Mucosa of descending colon (tissue), 3 donors: ENCODE measurements around the gene PAFAH1B2. TPM values are rescaled to one million over a fixed set of nuclear protein-coding genes. Genes with fewer than 3 reads are reported as not detected.
"Not testable (repeated sequence)": the region's sequence is repeated elsewhere in the genome, so short reads cannot be mapped to it uniquely, and the experiment has no call there.

Source experiments
- ATAC-seq: fragments of 200-7000 bp; cut with Tn5 transposase; one replicate; pipeline ENCODE4 v1.9.1; 2020; ENCODE audit warnings: mild to moderate bottlenecking, moderate library complexity
- DNase-seq, 3 donors: peaks; one replicate each; pipeline ENCODE4 v3.0.0-alpha.2; 2020
- H3K36me3 ChIP-seq: fragments of 200-600 bp; one replicate; pipeline ENCODE4 v1.8.0; 2021; ENCODE audit warnings: low read depth, mild to moderate bottlenecking
- H3K4me1 ChIP-seq: fragments of 200-600 bp; one replicate; pipeline ENCODE4 v1.8.0; 2021; ENCODE audit warnings: low read depth, mild to moderate bottlenecking
- H3K4me3 ChIP-seq: fragments of 200-600 bp; one replicate; pipeline ENCODE4 v1.8.0; 2021; ENCODE audit warnings: mild to moderate bottlenecking
- H3K9me3 ChIP-seq: fragments of 200-600 bp; one replicate; pipeline ENCODE4 v1.8.0; 2021; ENCODE audit warnings: mild to moderate bottlenecking
- CTCF ChIP-seq: fragments of 200-600 bp; IDR thresholded peaks from one replicate; pipeline ENCODE4 v1.8.0; 2022; ENCODE audit warnings: antibody characterized with exemption, mild to moderate bottlenecking
- intact Hi-C, 2 donors: fragments of 100-400 bp; cut with DNase I in 1 of 2; cut with micrococcal nuclease in 1 of 2; formaldehyde crosslinking; loops; one replicate each; pipeline versions ENCODE4 v1.11.0 to v1.11.1; 2022; cut with DNase I, micrococcal nuclease
- total RNA-seq, 3 donors: library from RNA; stranded (reverse); fragmentation: NEBNext Ultra II Directional in 2 of 3; extraction: Animal tissue kit (Norgen Biotek cat#: 25700) in 2 of 3; gene quantifications; one replicate each; pipeline versions ENCODE4 v1.2.1 to v1.2.4, GENCODE V29; 2021 to 2023
- donor health status: DM: no; HTN: no; CAD: no; lungs with moderate emphysema.
- donor health status: DM: no; HTN: no; CAD: no.
- donor health status: DM: no; HTN: yes; CAD: no.

PAFAH1B2 gene
- total RNA-seq, 3 donors from 2014 or later = 67.9 to 72.7 (median 71.9) TPM

- no peak for ATAC-seq
- no peaks in the 10 kb centered on the region for H3K4me1 ChIP-seq
- TF ChIP-seq CTCF = no peak
- no peaks in the 10 kb centered on the region for H3K9me3 ChIP-seq
- no peak for DNase-seq
- no peaks in the 10 kb centered on the region for H3K36me3 ChIP-seq
- no peak overlapping the region for H3K4me3 ChIP-seq
- intact Hi-C loops = loop anchor here in 1 of 2 donors (5.0 kb wide), 1 partner anchor 73 kb away; no protein-coding TSS in a partner anchor
These were observed 9.7 kb upstream of the PAFAH1B2 start for GRCh38 chr11:117134431-117134830.

- not testable (repeated sequence) for H3K4me3 ChIP-seq, H3K9me3 ChIP-seq, H3K4me1 ChIP-seq, DNase-seq, H3K36me3 ChIP-seq, ATAC-seq
- intact Hi-C loops = loop anchor here in 1 of 2 donors (5.0 kb wide), 1 partner anchor 72 kb away; no protein-coding TSS in a partner anchor
These were observed 9.1 kb upstream of the PAFAH1B2 start for GRCh38 chr11:117134979-117135378.

GRCh38 chr11:117137223-117138086 lies 6.6 kb upstream of the PAFAH1B2 start:
- H3K9me3 ChIP-seq, H3K4me3 ChIP-seq, intact Hi-C loops, H3K36me3 ChIP-seq, H3K4me1 ChIP-seq, DNase-seq: not testable (repeated sequence)
- peak; percentile 51 for ATAC-seq

GRCh38 chr11:117143390-117143789 lies 697 bp upstream of the PAFAH1B2 start:
- peaks cover 20% of the 10 kb centered on the region for H3K4me1 ChIP-seq
- peak; percentile 62 to 77 (median 67) for DNase-seq
- no peak for TF ChIP-seq CTCF
- ATAC-seq = peak; percentile 60
- H3K4me3 ChIP-seq = no peak overlapping the region
- no peaks in the 10 kb centered on the region for H3K9me3 ChIP-seq
- H3K36me3 ChIP-seq = no peaks in the 10 kb centered on the region
- intact Hi-C loops = no loop called here

GRCh38 chr11:117144477-117145392 lies 648 bp downstream of the PAFAH1B2 start:
- no peak for TF ChIP-seq CTCF
- Histone ChIP-seq H3K4me1 (peaks cover 24% of the 10 kb centered on the region), H3K9me3 (no peaks in the 10 kb centered on the region), H3K36me3 (no peaks in the 10 kb centered on the region), H3K4me3 (peak overlapping the region; percentile 52)
- DNase-seq = peak; percentile 60 to 79 (median 77)
- ATAC-seq = peak; percentile 78
- intact Hi-C loops = no loop called here

- Histone ChIP-seq H3K9me3 (no peaks in the 10 kb centered on the region), H3K36me3 (no peaks in the 10 kb centered on the region), H3K4me3 (peak overlapping the region; percentile 52), H3K4me1 (peaks cover 25% of the 10 kb centered on the region)
- intact Hi-C loops = no loop called here
- no peak for ATAC-seq
- peak in 1 of 3 donors; percentile 26 for DNase-seq
- no peak for TF ChIP-seq CTCF
These were observed 1.3 kb downstream of the PAFAH1B2 start for GRCh38 chr11:117145393-117145761.
